BLaER1 treated with 17β-estradiol and CSF1 and Interleukin-3, amounts not matched to agents 10 nM and 100 nM (cell line): ENCODE data around the gene ASIC4.

Source experiments
- H3K27ac ChIP-seq, 11 experiments: shearing (Covaris generic); formaldehyde crosslinking; 2 replicates each; pipeline ENCODE4 v1.8.1; 2022
- H3K27me3 ChIP-seq, 11 experiments: shearing (Covaris generic); formaldehyde crosslinking; 2 replicates each; pipeline ENCODE4 v1.8.1; 2022
- H3K36me3 ChIP-seq, 11 experiments: shearing (Covaris generic); formaldehyde crosslinking; 2 replicates each; pipeline ENCODE4 v1.8.1; 2022
- H3K4me1 ChIP-seq, 10 experiments: shearing (Covaris generic); formaldehyde crosslinking; 2 replicates each; pipeline ENCODE4 v1.8.1; 2022
- H3K4me2 ChIP-seq, 11 experiments: shearing (Covaris generic); formaldehyde crosslinking; 2 replicates each; pipeline ENCODE4 v1.8.1; 2022
- H3K4me3 ChIP-seq, 10 experiments: shearing (Covaris generic); formaldehyde crosslinking; 2 replicates each; pipeline ENCODE4 v1.8.1; 2022
- H3K9ac ChIP-seq, 11 experiments: shearing (Covaris generic); formaldehyde crosslinking; 2 replicates each; pipeline ENCODE4 v1.8.1; 2022
- H3K9me3 ChIP-seq, 11 experiments: shearing (Covaris generic); formaldehyde crosslinking; replicated peaks in 1 of 11; 2 replicates each; pipeline ENCODE4 v1.8.1; 2022
- H4K20me1 ChIP-seq, 11 experiments: shearing (Covaris generic); formaldehyde crosslinking; 2 replicates each; pipeline ENCODE4 v1.8.1; 2022
- Cebpa-rat ChIP-seq, 11 experiments: shearing (Covaris generic); IDR thresholded peaks; 2 replicates each; pipeline ENCODE4 v1.8.1; 2022

ASIC4 gene

GRCh38 chr2:219498280-219499057 is 15.8 kb upstream of the ASIC4 start, which contains the start of gene GMPPA:
GMPPA (plus strand) TSS chr2:219498891; CDS start chr2:219499976, 1,085 bp downstream.
- Histone ChIP-seq H3K4me3 (peak within 1 kb of the TSS; percentile 63 to 85 (median 74)), H3K9me3 (no peaks in the 10 kb centered on the region), H3K4me1 (peaks cover 18 to 46% (median 40%) of the 10 kb centered on the region in 10 experiments), H3K27me3 (peaks cover 33 to 46% (median 43%) of the 10 kb centered on the region in 11 experiments), H3K27ac (peak within 1 kb of the TSS; percentile 77 to 90 (median 84)), H4K20me1 (peaks cover 0 to 24% (median 0%) of the 10 kb centered on the region in 11 experiments; a peak in 5 of 22 replicates), H3K9ac (peak within 1 kb of the TSS; percentile 83 to 95 (median 90)), H3K4me2 (peak within 1 kb of the TSS; percentile 90 to 97 (median 94)), H3K36me3 (peaks cover 0 to 22% (median 3%) of the 10 kb centered on the region in 11 experiments; a peak in 10 of 22 replicates)
- no peak for TF ChIP-seq Cebpa-rat (IDR thresholded peaks at IDR 0.05)

DNA sequence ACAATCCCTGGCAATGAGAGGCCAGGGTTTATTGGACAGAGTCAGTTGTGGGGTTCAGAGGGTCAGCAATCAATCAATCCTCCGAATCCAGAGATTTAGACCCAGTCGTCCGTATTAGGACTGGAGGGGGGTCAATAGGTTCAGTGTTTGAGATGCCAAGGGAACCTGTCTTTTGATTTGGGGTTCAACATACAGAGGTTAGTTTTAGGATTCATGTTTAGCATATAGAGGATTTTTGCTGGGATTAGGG is 15.3 kb upstream of the ASIC4 start:
- peaks cover 33 to 45% (median 40%) of the 10 kb centered on the region in 11 experiments for H3K27me3 ChIP-seq
- H3K4me1 ChIP-seq, result peaks cover 18 to 46% (median 40%) of the 10 kb centered on the region in 10 experiments
- H3K27ac ChIP-seq, result peak overlapping the region; percentile 77 to 90 (median 84)

GRCh38 chr2:219499555-219499954 is 14.7 kb upstream of the ASIC4 start:
- peak overlapping the region; percentile 83 to 95 (median 90) for H3K9ac ChIP-seq
- H3K27ac ChIP-seq, result peak overlapping the region in 10 of 11 experiments; percentile 77 to 86 (median 84); a peak in 12 of 22 replicates
- peak overlapping the region; percentile 90 to 97 (median 94) for H3K4me2 ChIP-seq
- peaks cover 0 to 33% (median 13%) of the 10 kb centered on the region in 11 experiments; a peak in 11 of 22 replicates for H3K36me3 ChIP-seq
- H4K20me1 ChIP-seq, result peaks cover 0 to 30% (median 0%) of the 10 kb centered on the region in 11 experiments; a peak in 5 of 22 replicates
- peak overlapping the region; percentile 63 to 85 (median 74) for H3K4me3 ChIP-seq
- H3K4me1 ChIP-seq, result peaks cover 18 to 46% (median 40%) of the 10 kb centered on the region in 10 experiments
- peaks cover 30 to 40% (median 39%) of the 10 kb centered on the region in 11 experiments for H3K27me3 ChIP-seq
- no peak for TF ChIP-seq Cebpa-rat (IDR thresholded peaks at IDR 0.05)
- H3K9me3 ChIP-seq, result no peaks in the 10 kb centered on the region

More for the DNA sequence above, 15.3 kb upstream of the ASIC4 start:
- Histone ChIP-seq H3K36me3 (peaks cover 0 to 27% (median 8%) of the 10 kb centered on the region in 11 experiments; a peak in 11 of 22 replicates), H3K9me3 (no peaks in the 10 kb centered on the region), H3K9ac (peak overlapping the region; percentile 83 to 95 (median 90)), H3K4me3 (peak overlapping the region; percentile 63 to 85 (median 74)), H3K4me2 (peak overlapping the region; percentile 90 to 97 (median 94)), H4K20me1 (peaks cover 0 to 25% (median 0%) of the 10 kb centered on the region in 11 experiments; a peak in 5 of 22 replicates)
- no peak for TF ChIP-seq Cebpa-rat (IDR thresholded peaks at IDR 0.05)

DNA sequence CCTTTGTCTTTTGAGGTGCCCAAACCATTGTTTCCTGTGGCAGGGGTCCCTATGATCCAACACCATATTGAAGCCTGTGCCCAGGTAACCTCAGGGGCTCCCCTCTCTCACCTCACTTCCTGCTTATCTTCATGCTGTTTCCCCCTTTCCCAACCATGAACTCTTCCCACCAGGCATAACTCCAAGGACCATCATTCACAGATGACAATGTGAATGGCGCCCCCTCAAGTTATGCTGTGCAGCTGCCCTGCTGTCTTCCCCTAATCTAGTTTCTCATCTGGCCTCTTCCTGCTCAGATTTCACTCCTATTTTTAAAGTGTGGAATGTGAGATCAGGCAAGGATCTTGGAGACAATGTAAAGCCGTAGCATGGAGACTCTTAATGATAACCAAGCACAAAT is 14.1 kb upstream of the ASIC4 start:
- no peak overlapping the region for H3K27ac ChIP-seq

DNA sequence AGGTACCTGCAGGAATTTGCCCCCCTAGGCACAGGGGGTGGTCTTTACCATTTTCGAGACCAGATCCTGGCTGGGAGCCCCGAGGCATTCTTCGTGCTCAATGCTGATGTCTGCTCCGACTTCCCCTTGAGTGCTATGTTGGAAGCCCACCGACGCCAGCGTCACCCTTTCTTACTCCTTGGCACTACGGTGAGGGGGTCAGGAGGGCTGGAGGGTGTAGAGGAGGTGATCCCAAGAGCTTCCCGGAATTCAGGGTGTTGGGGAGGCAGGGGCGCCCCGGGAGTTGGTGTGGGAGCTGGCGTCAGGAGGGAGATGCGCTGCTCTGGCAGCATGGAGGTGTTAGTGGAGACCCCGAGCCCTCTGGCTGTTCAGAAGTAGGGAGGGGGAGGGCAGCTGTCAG is 12.4 kb upstream of the ASIC4 start:
- Histone ChIP-seq H3K4me2 (no peak overlapping the region), H3K4me3 (no peak overlapping the region), H3K9ac (no peak overlapping the region), H4K20me1 (peaks cover 0 to 36% (median 0%) of the 10 kb centered on the region in 11 experiments; a peak in 4 of 22 replicates), H3K9me3 (no peaks in the 10 kb centered on the region), H3K27ac (no peak overlapping the region), H3K27me3 (peaks cover 15 to 17% (median 16%) of the 10 kb centered on the region in 11 experiments), H3K36me3 (peaks cover 0 to 56% (median 36%) of the 10 kb centered on the region in 11 experiments; a peak in 12 of 22 replicates), H3K4me1 (peaks cover 18 to 29% (median 25%) of the 10 kb centered on the region in 10 experiments)
- TF ChIP-seq Cebpa-rat (IDR thresholded peaks at IDR 0.05), result no peak

More for the DNA sequence above, 14.1 kb upstream of the ASIC4 start:
- Histone ChIP-seq H3K9ac (0 out of 22 replicates have a peak overlapping the region, but pooled peaks of 1 of the 11 experiments have one; percentile 95), H3K27me3 (peaks cover 30 to 34% (median 33%) of the 10 kb centered on the region in 11 experiments), H3K36me3 (peaks cover 0 to 39% (median 19%) of the 10 kb centered on the region in 11 experiments; a peak in 12 of 22 replicates), H3K4me3 (peak overlapping the region in 1 of 10 experiments; percentile 77; a peak in 2 of 20 replicates), H3K4me1 (peaks cover 18 to 43% (median 39%) of the 10 kb centered on the region in 10 experiments), H3K4me2 (peak overlapping the region; percentile 90 to 97 (median 94)), H4K20me1 (peaks cover 0 to 36% (median 0%) of the 10 kb centered on the region in 11 experiments; a peak in 5 of 22 replicates), H3K9me3 (no peaks in the 10 kb centered on the region)
- no peak for TF ChIP-seq Cebpa-rat (IDR thresholded peaks at IDR 0.05)

DNA sequence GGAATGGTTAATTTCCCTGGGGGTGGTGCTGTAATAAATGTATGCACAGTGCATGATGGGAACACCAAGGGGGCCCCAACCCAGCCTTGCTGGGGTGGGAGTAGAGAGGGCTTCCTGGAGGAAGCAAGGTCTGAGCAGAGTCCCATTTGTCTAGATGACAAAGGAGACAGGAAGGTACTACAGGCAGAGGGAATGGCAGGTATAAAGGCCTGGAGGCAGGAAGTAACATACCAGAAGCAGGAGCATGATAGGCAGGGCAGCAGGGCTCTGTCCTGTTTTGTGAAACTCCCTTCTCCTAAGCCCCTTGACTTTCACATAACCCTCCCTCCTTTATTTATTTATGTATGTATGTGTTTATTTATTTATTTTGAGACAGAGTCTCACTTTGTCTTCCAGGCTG is 11.7 kb upstream of the ASIC4 start:
- Histone ChIP-seq H3K4me3 (no peak overlapping the region), H3K4me2 (no peak overlapping the region), H3K9ac (no peak overlapping the region), H3K27me3 (peaks cover 7 to 9% (median 9%) of the 10 kb centered on the region in 11 experiments), H3K4me1 (peaks cover 18 to 23% (median 20%) of the 10 kb centered on the region in 10 experiments), H3K36me3 (peaks cover 0 to 61% (median 37%) of the 10 kb centered on the region in 11 experiments; a peak in 12 of 22 replicates), H4K20me1 (peaks cover 0 to 40% (median 0%) of the 10 kb centered on the region in 11 experiments; a peak in 6 of 22 replicates), H3K9me3 (no peaks in the 10 kb centered on the region), H3K27ac (no peak overlapping the region)
- no peak for TF ChIP-seq Cebpa-rat (IDR thresholded peaks at IDR 0.05)

- Histone ChIP-seq H3K4me3 (no peak overlapping the region), H3K36me3 (peaks cover 0 to 61% (median 37%) of the 10 kb centered on the region in 11 experiments; a peak in 12 of 22 replicates), H3K9ac (no peak overlapping the region), H3K27me3 (peaks cover 0 to 12% (median 0%) of the 10 kb centered on the region in 11 experiments; a peak in 7 of 22 replicates), H3K4me2 (no peak overlapping the region), H3K4me1 (peaks cover 12 to 30% (median 22%) of the 10 kb centered on the region in 10 experiments), H3K9me3 (no peaks in the 10 kb centered on the region), H4K20me1 (peaks cover 0 to 61% (median 0%) of the 10 kb centered on the region in 11 experiments; a peak in 7 of 22 replicates), H3K27ac (no peak overlapping the region)
- no peak for TF ChIP-seq Cebpa-rat (IDR thresholded peaks at IDR 0.05)
Measured at GRCh38 chr2:219505585-219505984, 8.7 kb upstream of the ASIC4 start.

GRCh38 chr2:219506153-219506801 is 8.0 kb upstream of the ASIC4 start:
- H3K9me3 ChIP-seq, result no peaks in the 10 kb centered on the region
- no peak overlapping the region for H3K27ac ChIP-seq
- peaks cover 0 to 60% (median 37%) of the 10 kb centered on the region in 11 experiments; a peak in 12 of 22 replicates for H3K36me3 ChIP-seq
- peaks cover 0 to 63% (median 0%) of the 10 kb centered on the region in 11 experiments; a peak in 8 of 22 replicates for H4K20me1 ChIP-seq
- H3K4me1 ChIP-seq, result peaks cover 14 to 37% (median 29%) of the 10 kb centered on the region in 10 experiments
- H3K9ac ChIP-seq, result 0 out of 22 replicates have a peak overlapping the region, but pooled peaks of 1 of the 11 experiments have one; percentile 29
- H3K4me3 ChIP-seq, result no peak overlapping the region
- peaks cover 0 to 19% (median 0%) of the 10 kb centered on the region in 11 experiments; a peak in 7 of 22 replicates for H3K27me3 ChIP-seq
- TF ChIP-seq Cebpa-rat (IDR thresholded peaks at IDR 0.05), result no peak
- H3K4me2 ChIP-seq, result no peak overlapping the region
